Measurements from ENCODE around the gene FCF1. TPM values are rescaled to one million over a fixed set of nuclear protein-coding genes. Genes with fewer than 3 reads are reported as not detected.

Gene FCF1
- polyA plus RNA-seq, 1 of the 3 experiments (the other 2 are of a cell fraction): 42.6 TPM

DNA sequence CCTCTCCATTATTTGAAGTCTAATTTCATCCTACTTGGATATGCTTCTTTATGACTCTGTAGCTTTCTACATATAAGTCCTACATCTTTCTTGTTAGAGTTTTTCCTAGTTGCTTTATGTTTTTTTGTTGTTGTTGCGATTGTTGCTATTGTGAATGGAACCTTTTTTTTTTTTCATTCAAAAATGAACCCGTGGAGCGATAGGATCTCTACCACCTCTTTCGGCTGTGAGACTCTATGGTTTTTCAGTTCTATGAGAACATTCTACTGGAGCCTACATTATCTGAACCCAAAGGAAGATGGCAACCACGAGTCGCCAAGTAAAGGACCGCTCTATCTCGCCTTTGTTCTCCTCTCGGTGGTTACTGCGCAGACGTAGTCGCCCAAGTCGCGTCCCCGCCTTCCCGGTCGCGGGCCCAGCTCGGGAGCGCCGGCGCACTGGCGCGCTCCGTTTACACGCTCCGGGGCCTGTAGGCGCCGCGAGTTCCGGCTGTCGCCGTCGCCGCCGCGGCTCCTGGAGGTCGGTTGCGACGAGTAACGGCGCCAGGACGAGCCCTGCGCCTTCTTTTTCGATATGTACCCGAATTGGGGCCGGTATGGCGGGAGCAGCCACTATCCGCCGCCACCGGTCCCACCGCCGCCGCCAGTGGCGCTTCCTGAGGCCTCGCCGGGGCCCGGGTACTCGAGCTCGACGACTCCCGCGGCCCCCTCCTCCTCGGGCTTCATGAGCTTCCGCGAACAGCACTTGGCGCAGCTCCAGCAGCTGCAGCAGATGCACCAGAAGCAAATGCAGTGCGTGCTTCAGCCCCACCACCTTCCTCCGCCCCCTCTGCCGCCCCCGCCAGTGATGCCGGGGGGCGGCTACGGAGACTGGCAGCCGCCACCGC, 50.2 kb downstream of the FCF1 start, which contains the start of gene YLPM1 (continued):
- TF ChIP-seq, protein P1, sequence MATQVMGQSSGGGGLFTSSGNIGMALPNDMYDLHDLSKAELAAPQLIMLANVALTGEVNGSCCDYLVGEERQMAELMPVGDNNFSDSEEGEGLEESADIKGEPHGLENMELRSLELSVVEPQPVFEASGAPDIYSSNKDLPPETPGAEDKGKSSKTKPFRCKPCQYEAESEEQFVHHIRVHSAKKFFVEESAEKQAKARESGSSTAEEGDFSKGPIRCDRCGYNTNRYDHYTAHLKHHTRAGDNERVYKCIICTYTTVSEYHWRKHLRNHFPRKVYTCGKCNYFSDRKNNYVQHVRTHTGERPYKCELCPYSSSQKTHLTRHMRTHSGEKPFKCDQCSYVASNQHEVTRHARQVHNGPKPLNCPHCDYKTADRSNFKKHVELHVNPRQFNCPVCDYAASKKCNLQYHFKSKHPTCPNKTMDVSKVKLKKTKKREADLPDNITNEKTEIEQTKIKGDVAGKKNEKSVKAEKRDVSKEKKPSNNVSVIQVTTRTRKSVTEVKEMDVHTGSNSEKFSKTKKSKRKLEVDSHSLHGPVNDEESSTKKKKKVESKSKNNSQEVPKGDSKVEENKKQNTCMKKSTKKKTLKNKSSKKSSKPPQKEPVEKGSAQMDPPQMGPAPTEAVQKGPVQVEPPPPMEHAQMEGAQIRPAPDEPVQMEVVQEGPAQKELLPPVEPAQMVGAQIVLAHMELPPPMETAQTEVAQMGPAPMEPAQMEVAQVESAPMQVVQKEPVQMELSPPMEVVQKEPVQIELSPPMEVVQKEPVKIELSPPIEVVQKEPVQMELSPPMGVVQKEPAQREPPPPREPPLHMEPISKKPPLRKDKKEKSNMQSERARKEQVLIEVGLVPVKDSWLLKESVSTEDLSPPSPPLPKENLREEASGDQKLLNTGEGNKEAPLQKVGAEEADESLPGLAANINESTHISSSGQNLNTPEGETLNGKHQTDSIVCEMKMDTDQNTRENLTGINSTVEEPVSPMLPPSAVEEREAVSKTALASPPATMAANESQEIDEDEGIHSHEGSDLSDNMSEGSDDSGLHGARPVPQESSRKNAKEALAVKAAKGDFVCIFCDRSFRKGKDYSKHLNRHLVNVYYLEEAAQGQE (IDR thresholded peaks at IDR 0.05; ENCODE audit: low read depth, low read length): peak; percentile 29; the same call in 1 of the 2 replicates
- TF ChIP-seq RFX5 (IDR thresholded peaks at IDR 0.05; ENCODE audit: low read length): peak; percentile 12; the same call in 1 of the 2 replicates
- TF ChIP-seq TAF1 (IDR thresholded peaks at IDR 0.05; ENCODE audit: borderline replicate concordance, low read depth, low read length): peak; percentile 83; the same call in 1 of the 2 replicates
- TF ChIP-seq ELF1 (IDR thresholded peaks at IDR 0.05): peak; percentile 33; the same call in 1 of the 2 replicates
- TF ChIP-seq EP300 (IDR thresholded peaks at IDR 0.05; ENCODE audit: borderline replicate concordance in 1 of 2, low read depth in 1 of 2, low read length in 1 of 2): peak in 1 of 2 experiments; percentile 57; a peak in 2 of 4 replicates
- TF ChIP-seq, protein P2, sequence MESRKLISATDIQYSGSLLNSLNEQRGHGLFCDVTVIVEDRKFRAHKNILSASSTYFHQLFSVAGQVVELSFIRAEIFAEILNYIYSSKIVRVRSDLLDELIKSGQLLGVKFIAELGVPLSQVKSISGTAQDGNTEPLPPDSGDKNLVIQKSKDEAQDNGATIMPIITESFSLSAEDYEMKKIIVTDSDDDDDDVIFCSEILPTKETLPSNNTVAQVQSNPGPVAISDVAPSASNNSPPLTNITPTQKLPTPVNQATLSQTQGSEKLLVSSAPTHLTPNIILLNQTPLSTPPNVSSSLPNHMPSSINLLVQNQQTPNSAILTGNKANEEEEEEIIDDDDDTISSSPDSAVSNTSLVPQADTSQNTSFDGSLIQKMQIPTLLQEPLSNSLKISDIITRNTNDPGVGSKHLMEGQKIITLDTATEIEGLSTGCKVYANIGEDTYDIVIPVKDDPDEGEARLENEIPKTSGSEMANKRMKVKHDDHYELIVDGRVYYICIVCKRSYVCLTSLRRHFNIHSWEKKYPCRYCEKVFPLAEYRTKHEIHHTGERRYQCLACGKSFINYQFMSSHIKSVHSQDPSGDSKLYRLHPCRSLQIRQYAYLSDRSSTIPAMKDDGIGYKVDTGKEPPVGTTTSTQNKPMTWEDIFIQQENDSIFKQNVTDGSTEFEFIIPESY (IDR thresholded peaks at IDR 0.05; ENCODE audit: borderline replicate concordance, low read depth): no peak

- peak; percentile 28 for DNase-seq
- H4K20me1 ChIP-seq (ENCODE audit: insufficient read depth): peaks cover 49% of the 10 kb centered on the region
These were observed 51.0 kb downstream of the FCF1 start for GRCh38 chr14:74763803-74764531.

More at GRCh38 chr14:74763803-74764531, 51.0 kb downstream of the FCF1 start:
- Histone ChIP-seq H2AFZ (ENCODE audit: low read depth) (no peak overlapping the region), H3K79me2 (ENCODE audit: insufficient read depth) (peaks cover 58% of the 10 kb centered on the region), H3F3A (replicated peaks; ENCODE audit: insufficient read depth) (peaks cover 5% of the 10 kb centered on the region), H3K9me2 (no peaks in the 10 kb centered on the region), H3K4me3 (ENCODE audit: low read depth in 2 of 2, low read length in 1 of 2) (peak overlapping the region; percentile 83 to 90), H3K4me2 (peak overlapping the region; percentile 99), H3K36me3 (replicated peaks in 1 of 2; ENCODE audit: control insufficient read depth in 1 of 2, insufficient read depth in 2 of 2, low read length in 1 of 2) (peaks cover 2 to 26% of the 10 kb centered on the region in 2 experiments), H3K9me3 (no peaks in the 10 kb centered on the region), H3K9ac (peak overlapping the region; percentile 91), H3K4me1 (ENCODE audit: control insufficient read depth in 1 of 2, insufficient read depth in 2 of 2, low read depth in 1 of 2, low read length in 1 of 2) (peaks cover 0 to 4% of the 10 kb centered on the region in 2 experiments; a peak in 3 of 4 replicates), H3K27me3 (ENCODE audit: insufficient read depth) (no peaks in the 10 kb centered on the region), H3K27ac (ENCODE audit: low read depth in 2 of 2, low read length in 1 of 2) (peak overlapping the region; percentile 83 to 92)
- POLR2A ChIA-PET: interaction anchor here (0.6 to 1.2 kb wide), 3 partner anchors 21 to 155 kb away, joined by 3 to 5 read pairs (median 3); no protein-coding TSS in a partner anchor
- under 1% methylated on average over 14 of the region's 19 CpGs for WGBS (ENCODE audit: low lambda C conversion rate)
- TF ChIP-seq FOXM1 (IDR thresholded peaks at IDR 0.05; ENCODE audit: low read depth) (no peak), MAX (IDR thresholded peaks at IDR 0.05; ENCODE audit: low read depth) (no peak), NRF1 (IDR thresholded peaks at IDR 0.05; ENCODE audit: low read depth, low read length) (no peak)
- TF ChIP-seq, protein P3, sequence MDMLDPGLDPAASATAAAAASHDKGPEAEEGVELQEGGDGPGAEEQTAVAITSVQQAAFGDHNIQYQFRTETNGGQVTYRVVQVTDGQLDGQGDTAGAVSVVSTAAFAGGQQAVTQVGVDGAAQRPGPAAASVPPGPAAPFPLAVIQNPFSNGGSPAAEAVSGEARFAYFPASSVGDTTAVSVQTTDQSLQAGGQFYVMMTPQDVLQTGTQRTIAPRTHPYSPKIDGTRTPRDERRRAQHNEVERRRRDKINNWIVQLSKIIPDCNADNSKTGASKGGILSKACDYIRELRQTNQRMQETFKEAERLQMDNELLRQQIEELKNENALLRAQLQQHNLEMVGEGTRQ (IDR thresholded peaks at IDR 0.05; ENCODE audit: borderline replicate concordance, low read depth, low read length): no peak
- CTCF ChIA-PET: interaction anchor here (0.7 to 1.9 kb wide), 12 partner anchors 11 to 404 kb away, joined by 3 to 7 read pairs (median 4); partner anchors contain the start of gene LTBP2

Data from SK-N-SH (cell line).